ENCODE results near the gene PES1. TPM values are rescaled to one million over a fixed set of nuclear protein-coding genes. Genes with fewer than 3 reads are reported as not detected.
"Not testable (repeated sequence)": the region's sequence is repeated elsewhere in the genome, so short reads cannot be mapped to it uniquely, and the experiment has no call there.

The PES1 gene
- total RNA-seq, 1 experiment from 2014 or later: 200 TPM

GRCh38 chr22:30541511-30541910 is 50.2 kb downstream of the PES1 start:
- DNase-seq (ENCODE audit: low read depth, low spot score); in situ Hi-C loops (cut with HindIII; ENCODE audit: low pct_unique_long_range_greater_than_20kb, low sequenced_read_pairs): not testable (repeated sequence)

DNA sequence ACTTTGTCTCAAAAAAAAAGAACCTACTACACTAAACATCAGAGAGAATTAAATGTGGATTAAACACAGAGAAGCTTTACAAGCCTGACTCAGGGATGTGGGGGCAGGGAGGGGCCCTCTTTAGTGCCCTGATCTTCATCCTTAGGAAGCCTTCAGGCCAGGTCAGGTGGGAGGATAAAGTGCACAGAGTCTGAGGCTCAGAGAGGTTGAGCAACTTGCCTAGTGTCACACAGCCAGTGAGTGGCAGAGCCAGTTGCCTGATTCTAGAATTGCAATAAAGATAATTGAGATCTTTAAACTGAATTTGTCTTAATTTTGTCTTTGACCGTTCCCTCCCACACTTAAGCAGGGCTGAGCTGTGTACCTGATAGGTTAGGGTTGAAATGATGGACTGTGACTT is 52.3 kb downstream of the PES1 start:
- DNase-seq (ENCODE audit: low read depth, low spot score): no peak
- in situ Hi-C loops (cut with HindIII; ENCODE audit: low pct_unique_long_range_greater_than_20kb, low sequenced_read_pairs): no loop called here

GRCh38 chr22:30538280-30538679 is 53.4 kb downstream of the PES1 start:
- DNase-seq (ENCODE audit: low read depth, low spot score): no peak

DNA sequence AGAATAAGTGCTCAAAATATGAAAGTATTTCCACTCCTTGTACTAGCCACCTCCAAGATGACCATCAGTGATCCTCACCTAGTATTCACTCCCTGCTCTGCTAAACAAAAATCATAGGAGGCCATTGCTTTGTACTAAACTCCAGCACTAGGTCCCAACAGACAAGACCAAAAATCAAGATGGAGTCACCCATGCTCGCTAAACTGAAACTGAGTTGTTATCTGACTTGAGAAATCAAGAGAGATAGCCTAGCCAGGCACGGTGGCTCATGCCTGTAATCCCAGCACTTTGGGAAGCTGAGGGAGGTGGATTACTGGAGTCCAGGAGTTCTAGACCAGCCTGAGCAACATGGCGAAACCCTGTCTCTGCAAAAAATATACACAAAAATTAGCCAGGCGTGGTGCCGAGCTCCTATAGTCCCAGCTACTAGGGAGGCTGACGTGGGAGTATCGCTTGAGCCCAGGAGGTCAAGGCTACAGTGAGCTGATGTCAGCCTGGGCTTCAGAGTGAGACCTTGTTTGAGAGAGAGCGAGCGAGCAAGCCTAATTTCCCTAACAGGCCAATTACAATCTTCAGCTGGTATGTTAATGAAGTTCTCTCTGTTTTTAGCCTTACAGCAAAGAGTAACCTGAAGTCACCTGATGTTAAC is 54.5 kb downstream of the PES1 start:
- DNase-seq (ENCODE audit: low read depth, low spot score): no peak
- in situ Hi-C loops (cut with HindIII; ENCODE audit: low pct_unique_long_range_greater_than_20kb, low sequenced_read_pairs): no loop called here

More at GRCh38 chr22:30538280-30538679, 53.4 kb downstream of the PES1 start:
- in situ Hi-C loops (cut with HindIII; ENCODE audit: low pct_unique_long_range_greater_than_20kb, low sequenced_read_pairs): no loop called here

GRCh38 chr22:30535182-30535581 is 56.5 kb downstream of the PES1 start:
- DNase-seq (ENCODE audit: low read depth, low spot score): no peak
- in situ Hi-C loops (cut with HindIII; ENCODE audit: low pct_unique_long_range_greater_than_20kb, low sequenced_read_pairs): no loop called here

- in situ Hi-C loops (cut with HindIII; ENCODE audit: low pct_unique_long_range_greater_than_20kb, low sequenced_read_pairs): no loop called here
- peak; percentile 20 for DNase-seq (ENCODE audit: low read depth, low spot score)
These were observed 59.8 kb downstream of the PES1 start for GRCh38 chr22:30531651-30532608.

- DNase-seq (ENCODE audit: low read depth, low spot score): no peak
- in situ Hi-C loops (cut with HindIII; ENCODE audit: low pct_unique_long_range_greater_than_20kb, low sequenced_read_pairs): no loop called here
These were observed 65.1 kb downstream of the PES1 start for GRCh38 chr22:30526656-30527055.

Other genes with a start within 250 kb of the PES1 start
- 54.6 and 62.9 TPM in 2 replicates for gene SF3A1, start 235.0 kb downstream of the PES1 start, total RNA-seq (2014; rRNA removed; shearing (Covaris generic))
- 0.59 and 0.82 TPM in 2 replicates for gene CCDC157, start 234.9 kb downstream of the PES1 start, total RNA-seq (2014; rRNA removed; shearing (Covaris generic))
- 12.2 and 14.2 TPM in 2 replicates for gene RNF215, start 204.5 kb downstream of the PES1 start, total RNA-seq (2014; rRNA removed; shearing (Covaris generic))
- gene SEC14L2, start 194.9 kb downstream of the PES1 start, total RNA-seq (2014; rRNA removed; shearing (Covaris generic)): 4.0 and 7.4 TPM in 2 replicates
- gene MTFP1, start 166.1 kb downstream of the PES1 start, total RNA-seq (2014; rRNA removed; shearing (Covaris generic)): 83.1 and 92.2 TPM in 2 replicates
- gene SEC14L3, start 119.9 kb downstream of the PES1 start, total RNA-seq (2014; rRNA removed; shearing (Covaris generic)): not detected in 2 replicates
- gene SEC14L4, start 86.2 kb downstream of the PES1 start, total RNA-seq (2014; rRNA removed; shearing (Covaris generic)): 0.24 and 0.59 TPM in 2 replicates
- gene SEC14L6, start 45.2 kb downstream of the PES1 start, total RNA-seq (2014; rRNA removed; shearing (Covaris generic)): not detected in 2 replicates
- gene GAL3ST1, start 17.2 kb downstream of the PES1 start, total RNA-seq (2014; rRNA removed; shearing (Covaris generic)): 0.55 and 0.96 TPM in 2 replicates
- 1.8 and 2.0 TPM in 2 replicates for gene TCN2, start 15.3 kb upstream of the PES1 start, total RNA-seq (2014; rRNA removed; shearing (Covaris generic))
- 5.5 and 7.4 TPM in 2 replicates for gene SLC35E4, start 43.9 kb upstream of the PES1 start, total RNA-seq (2014; rRNA removed; shearing (Covaris generic))
- gene DUSP18, start 76.0 kb upstream of the PES1 start, total RNA-seq (2014; rRNA removed; shearing (Covaris generic)): 6.6 and 7.0 TPM in 2 replicates
- gene OSBP2, start 103.0 kb upstream of the PES1 start, total RNA-seq (2014; rRNA removed; shearing (Covaris generic)): 1.6 and 1.8 TPM in 2 replicates